A172 (cell line): ENCODE measurements around the gene CXADR. TPM values are rescaled to one million over a fixed set of nuclear protein-coding genes. Genes with fewer than 3 reads are reported as not detected.

ENCODE experiments used
- DNase-seq: peaks from one replicate; pipeline ENCODE4 v3.0.0-alpha.2; 2015; ENCODE audit warnings: low spot score
- total RNA-seq: library from RNA; depleted of rRNA; stranded (reverse); fragments of >200 nt; shearing (Covaris generic); gene quantifications from 2 replicates; pipeline ENCODE4 v1.2.3, GENCODE V29; 2014

CXADR gene
- total RNA-seq, 1 experiment from 2014 or later: 5.3 TPM

- DNase-seq: no peak
Observed at GRCh38 chr21:17542371-17543011, 29.6 kb downstream of the CXADR start.

GRCh38 chr21:17545007-17545406 lies 32.2 kb downstream of the CXADR start:
- no peak for DNase-seq

GRCh38 chr21:17548262-17548661 lies 35.4 kb downstream of the CXADR start:
- no peak for DNase-seq

GRCh38 chr21:17550671-17551308 lies 37.9 kb downstream of the CXADR start:
- DNase-seq: no peak

- no peak for DNase-seq
Observed at GRCh38 chr21:17552410-17552809, 39.6 kb downstream of the CXADR start.

GRCh38 chr21:17554120-17554519 lies 41.3 kb downstream of the CXADR start:
- DNase-seq: no peak

- DNase-seq: peak; percentile 37
Observed at GRCh38 chr21:17554679-17555465, 42.0 kb downstream of the CXADR start.

GRCh38 chr21:17560377-17561025 lies 47.7 kb downstream of the CXADR start:
- no peak for DNase-seq

GRCh38 chr21:17570786-17571185 lies 57.9 kb downstream of the CXADR start:
- DNase-seq: no peak

- no peak for DNase-seq
Observed at GRCh38 chr21:17572431-17572830, 59.6 kb downstream of the CXADR start.

- no peak for DNase-seq
Observed at GRCh38 chr21:17575076-17575475, 62.2 kb downstream of the CXADR start.

- peak; percentile 7 for DNase-seq
Observed at GRCh38 chr21:17576080-17576835, 63.4 kb downstream of the CXADR start.

GRCh38 chr21:17577701-17578100 lies 64.9 kb downstream of the CXADR start:
- DNase-seq: no peak

GRCh38 chr21:17578162-17578561 lies 65.3 kb downstream of the CXADR start:
- no peak for DNase-seq

- DNase-seq: no peak
Observed at GRCh38 chr21:17578876-17579275, 66.0 kb downstream of the CXADR start.

GRCh38 chr21:17580319-17580718 lies 67.5 kb downstream of the CXADR start:
- DNase-seq: no peak

- no peak for DNase-seq
Observed at GRCh38 chr21:17583898-17584297, 71.1 kb downstream of the CXADR start.

- DNase-seq: peak; percentile 67
Observed at GRCh38 chr21:17585875-17586450, 73.1 kb downstream of the CXADR start.

- no peak for DNase-seq
Observed at GRCh38 chr21:17590430-17590829, 77.6 kb downstream of the CXADR start.

- DNase-seq: no peak
Observed at GRCh38 chr21:17597680-17598079, 84.8 kb downstream of the CXADR start.

GRCh38 chr21:17598437-17598836 lies 85.6 kb downstream of the CXADR start:
- no peak for DNase-seq
